Transverse colon (tissue), 4 donors: ENCODE measurements around the gene INPP5E.

Experiments
- POLR2AphosphoS5 ChIP-seq, 3 donors: sonication (generic); formaldehyde crosslinking; IDR thresholded peaks; one replicate each; pipeline ENCODE4 v1.6.1; 2016; ENCODE audit warnings: antibody characterized with exemption in 3 of 3
- TF ChIP-seq, protein P1 (sequence below), 5 experiments: fragments of 200-600 bp in 3 of 5; fragments of 450-650 bp in 2 of 5; sonication (generic) in 3 of 5; IDR thresholded peaks; 1 replicate in 2 of 5; 2 replicates in 3 of 5; pipeline ENCODE4 v1.5.1; 2016 to 2017; ENCODE audit warnings: antibody characterized with exemption in 5 of 5, inconsistent platforms in 3 of 5, mild to moderate bottlenecking in 2 of 5, moderate library complexity in 1 of 5

GRCh38 chr9:136459425-136459824 lies 19.8 kb upstream of the INPP5E start:
- TF ChIP-seq POLR2AphosphoS5 (IDR thresholded peaks at IDR 0.05): no peak
- TF ChIP-seq, protein P1, sequence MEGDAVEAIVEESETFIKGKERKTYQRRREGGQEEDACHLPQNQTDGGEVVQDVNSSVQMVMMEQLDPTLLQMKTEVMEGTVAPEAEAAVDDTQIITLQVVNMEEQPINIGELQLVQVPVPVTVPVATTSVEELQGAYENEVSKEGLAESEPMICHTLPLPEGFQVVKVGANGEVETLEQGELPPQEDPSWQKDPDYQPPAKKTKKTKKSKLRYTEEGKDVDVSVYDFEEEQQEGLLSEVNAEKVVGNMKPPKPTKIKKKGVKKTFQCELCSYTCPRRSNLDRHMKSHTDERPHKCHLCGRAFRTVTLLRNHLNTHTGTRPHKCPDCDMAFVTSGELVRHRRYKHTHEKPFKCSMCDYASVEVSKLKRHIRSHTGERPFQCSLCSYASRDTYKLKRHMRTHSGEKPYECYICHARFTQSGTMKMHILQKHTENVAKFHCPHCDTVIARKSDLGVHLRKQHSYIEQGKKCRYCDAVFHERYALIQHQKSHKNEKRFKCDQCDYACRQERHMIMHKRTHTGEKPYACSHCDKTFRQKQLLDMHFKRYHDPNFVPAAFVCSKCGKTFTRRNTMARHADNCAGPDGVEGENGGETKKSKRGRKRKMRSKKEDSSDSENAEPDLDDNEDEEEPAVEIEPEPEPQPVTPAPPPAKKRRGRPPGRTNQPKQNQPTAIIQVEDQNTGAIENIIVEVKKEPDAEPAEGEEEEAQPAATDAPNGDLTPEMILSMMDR (IDR thresholded peaks at IDR 0.05): no peak
